ENCODE measurements around the gene ASTN1.

Gene ASTN1

GRCh38 chr1:176996456-176997090 is 167.9 kb downstream of the ASTN1 start:
- in situ Hi-C loops (cut with HindIII; ENCODE audit: low sequenced_read_pairs): no loop called here

GRCh38 chr1:176994931-176995596 is 169.4 kb downstream of the ASTN1 start:
- in situ Hi-C loops (cut with HindIII; ENCODE audit: low sequenced_read_pairs): no loop called here

GRCh38 chr1:176993587-176993986 is 170.9 kb downstream of the ASTN1 start:
- in situ Hi-C loops (cut with HindIII; ENCODE audit: low sequenced_read_pairs): no loop called here

GRCh38 chr1:176989754-176990153 is 174.8 kb downstream of the ASTN1 start:
- in situ Hi-C loops (cut with HindIII; ENCODE audit: low sequenced_read_pairs): no loop called here

- in situ Hi-C loops (cut with HindIII; ENCODE audit: low sequenced_read_pairs): no loop called here
Measured at GRCh38 chr1:176989023-176989422, 175.5 kb downstream of the ASTN1 start.

- in situ Hi-C loops (cut with HindIII; ENCODE audit: low sequenced_read_pairs): no loop called here
Measured at GRCh38 chr1:176987016-176987415, 177.5 kb downstream of the ASTN1 start.

GRCh38 chr1:176983731-176984130 is 180.8 kb downstream of the ASTN1 start:
- in situ Hi-C loops (cut with HindIII; ENCODE audit: low sequenced_read_pairs): no loop called here

GRCh38 chr1:176976771-176977170 is 187.7 kb downstream of the ASTN1 start:
- in situ Hi-C loops (cut with HindIII; ENCODE audit: low sequenced_read_pairs): no loop called here

- in situ Hi-C loops (cut with HindIII; ENCODE audit: low sequenced_read_pairs): no loop called here
Measured at GRCh38 chr1:176976225-176976624, 188.3 kb downstream of the ASTN1 start.

- in situ Hi-C loops (cut with HindIII; ENCODE audit: low sequenced_read_pairs): no loop called here
Measured at GRCh38 chr1:176964687-176965086, 199.8 kb downstream of the ASTN1 start.

GRCh38 chr1:176963181-176963580 is 201.3 kb downstream of the ASTN1 start:
- in situ Hi-C loops (cut with HindIII; ENCODE audit: low sequenced_read_pairs): no loop called here

GRCh38 chr1:176961678-176962077 is 202.8 kb downstream of the ASTN1 start:
- in situ Hi-C loops (cut with HindIII; ENCODE audit: low sequenced_read_pairs): no loop called here

GRCh38 chr1:176959191-176959820 is 205.2 kb downstream of the ASTN1 start:
- in situ Hi-C loops (cut with HindIII; ENCODE audit: low sequenced_read_pairs): no loop called here

GRCh38 chr1:176957603-176958002 is 206.9 kb downstream of the ASTN1 start:
- in situ Hi-C loops (cut with HindIII; ENCODE audit: low sequenced_read_pairs): no loop called here

GRCh38 chr1:176954242-176954641 is 210.3 kb downstream of the ASTN1 start:
- in situ Hi-C loops (cut with HindIII; ENCODE audit: low sequenced_read_pairs): no loop called here

- in situ Hi-C loops (cut with HindIII; ENCODE audit: low sequenced_read_pairs): no loop called here
Measured at GRCh38 chr1:176950736-176951324, 213.7 kb downstream of the ASTN1 start.

GRCh38 chr1:176949033-176949662 is 215.4 kb downstream of the ASTN1 start:
- in situ Hi-C loops (cut with HindIII; ENCODE audit: low sequenced_read_pairs): no loop called here

GRCh38 chr1:176944606-176945005 is 219.9 kb downstream of the ASTN1 start:
- in situ Hi-C loops (cut with HindIII; ENCODE audit: low sequenced_read_pairs): no loop called here

- in situ Hi-C loops (cut with HindIII; ENCODE audit: low sequenced_read_pairs): no loop called here
Measured at GRCh38 chr1:176943783-176944182, 220.7 kb downstream of the ASTN1 start.

- in situ Hi-C loops (cut with HindIII; ENCODE audit: low sequenced_read_pairs): no loop called here
Measured at GRCh38 chr1:176942346-176942745, 222.2 kb downstream of the ASTN1 start.

- in situ Hi-C loops (cut with HindIII; ENCODE audit: low sequenced_read_pairs): no loop called here
Measured at GRCh38 chr1:176939993-176940392, 224.5 kb downstream of the ASTN1 start.

Measured in endothelial cell of hepatic sinusoid (primary cell).